ENCODE measurements around the gene B4GALT3.
"Not testable (repeated sequence)": the region's sequence is repeated elsewhere in the genome, so short reads cannot be mapped to it uniquely, and the experiment has no call there.

B4GALT3 gene

GRCh38 chr1:161225534-161226319 is 48.4 kb upstream of the B4GALT3 start, which contains the start of gene TOMM40L:
TOMM40L (plus strand) TSS chr1:161226060; CDS start chr1:161226490, 430 bp downstream.
- Histone ChIP-seq H3K4me3 (replicated peaks; ENCODE audit: insufficient read depth, low read length) (peak within 1 kb of the TSS; percentile 86), H3K27ac (replicated peaks) (peak within 1 kb of the TSS; percentile 73), H3K27me3 (ENCODE audit: insufficient read depth, poor library complexity, severe bottlenecking) (no peaks in the 10 kb centered on the region)
- peak; percentile 98 to 99 for DNase-seq (ENCODE audit: low read depth in 1 of 2, low spot score in 1 of 2)
- TF ChIP-seq SPI1 (IDR thresholded peaks at IDR 0.05; ENCODE audit: borderline replicate concordance, low read depth) (peak; percentile 30; the same call in 1 of the 2 replicates), CTCF (IDR thresholded peaks at IDR 0.05; ENCODE audit: insufficient read depth, low read length) (peak; percentile 69), POLR2AphosphoS5 (IDR thresholded peaks at IDR 0.05; ENCODE audit: low read depth) (peak; percentile 72), GABPA (IDR thresholded peaks at IDR 0.05; ENCODE audit: low read depth) (no peak)
- TF ChIP-seq, protein P1, sequence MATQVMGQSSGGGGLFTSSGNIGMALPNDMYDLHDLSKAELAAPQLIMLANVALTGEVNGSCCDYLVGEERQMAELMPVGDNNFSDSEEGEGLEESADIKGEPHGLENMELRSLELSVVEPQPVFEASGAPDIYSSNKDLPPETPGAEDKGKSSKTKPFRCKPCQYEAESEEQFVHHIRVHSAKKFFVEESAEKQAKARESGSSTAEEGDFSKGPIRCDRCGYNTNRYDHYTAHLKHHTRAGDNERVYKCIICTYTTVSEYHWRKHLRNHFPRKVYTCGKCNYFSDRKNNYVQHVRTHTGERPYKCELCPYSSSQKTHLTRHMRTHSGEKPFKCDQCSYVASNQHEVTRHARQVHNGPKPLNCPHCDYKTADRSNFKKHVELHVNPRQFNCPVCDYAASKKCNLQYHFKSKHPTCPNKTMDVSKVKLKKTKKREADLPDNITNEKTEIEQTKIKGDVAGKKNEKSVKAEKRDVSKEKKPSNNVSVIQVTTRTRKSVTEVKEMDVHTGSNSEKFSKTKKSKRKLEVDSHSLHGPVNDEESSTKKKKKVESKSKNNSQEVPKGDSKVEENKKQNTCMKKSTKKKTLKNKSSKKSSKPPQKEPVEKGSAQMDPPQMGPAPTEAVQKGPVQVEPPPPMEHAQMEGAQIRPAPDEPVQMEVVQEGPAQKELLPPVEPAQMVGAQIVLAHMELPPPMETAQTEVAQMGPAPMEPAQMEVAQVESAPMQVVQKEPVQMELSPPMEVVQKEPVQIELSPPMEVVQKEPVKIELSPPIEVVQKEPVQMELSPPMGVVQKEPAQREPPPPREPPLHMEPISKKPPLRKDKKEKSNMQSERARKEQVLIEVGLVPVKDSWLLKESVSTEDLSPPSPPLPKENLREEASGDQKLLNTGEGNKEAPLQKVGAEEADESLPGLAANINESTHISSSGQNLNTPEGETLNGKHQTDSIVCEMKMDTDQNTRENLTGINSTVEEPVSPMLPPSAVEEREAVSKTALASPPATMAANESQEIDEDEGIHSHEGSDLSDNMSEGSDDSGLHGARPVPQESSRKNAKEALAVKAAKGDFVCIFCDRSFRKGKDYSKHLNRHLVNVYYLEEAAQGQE (IDR thresholded peaks at IDR 0.05; ENCODE audit: insufficient replicate concordance, low read depth) = peak; percentile 48

GRCh38 chr1:161225178-161225533 is 47.8 kb upstream of the B4GALT3 start:
- Histone ChIP-seq H3K27ac (replicated peaks) (peak overlapping the region; percentile 24), H3K27me3 (ENCODE audit: insufficient read depth, poor library complexity, severe bottlenecking) (no peaks in the 10 kb centered on the region), H3K4me3 (replicated peaks; ENCODE audit: insufficient read depth, low read length) (no peak overlapping the region)
- no peak for DNase-seq (ENCODE audit: low read depth in 1 of 2, low spot score in 1 of 2)
- TF ChIP-seq, protein P1 (IDR thresholded peaks at IDR 0.05; ENCODE audit: insufficient replicate concordance, low read depth) = no peak
- TF ChIP-seq CTCF (IDR thresholded peaks at IDR 0.05; ENCODE audit: insufficient read depth, low read length) (no peak), SPI1 (IDR thresholded peaks at IDR 0.05; ENCODE audit: borderline replicate concordance, low read depth) (no peak), GABPA (IDR thresholded peaks at IDR 0.05; ENCODE audit: low read depth) (no peak), POLR2AphosphoS5 (IDR thresholded peaks at IDR 0.05; ENCODE audit: low read depth) (no peak)

- not testable (repeated sequence) for H3K4me3 ChIP-seq (replicated peaks; ENCODE audit: insufficient read depth, low read length); H3K27me3 ChIP-seq (ENCODE audit: insufficient read depth, poor library complexity, severe bottlenecking); DNase-seq (ENCODE audit: low read depth in 1 of 2, low spot score in 1 of 2)
- peak overlapping the region; percentile 24; the same call in 1 of the 2 replicates for H3K27ac ChIP-seq (replicated peaks)
Observed at GRCh38 chr1:161224695-161225087, 47.4 kb upstream of the B4GALT3 start.

DNA sequence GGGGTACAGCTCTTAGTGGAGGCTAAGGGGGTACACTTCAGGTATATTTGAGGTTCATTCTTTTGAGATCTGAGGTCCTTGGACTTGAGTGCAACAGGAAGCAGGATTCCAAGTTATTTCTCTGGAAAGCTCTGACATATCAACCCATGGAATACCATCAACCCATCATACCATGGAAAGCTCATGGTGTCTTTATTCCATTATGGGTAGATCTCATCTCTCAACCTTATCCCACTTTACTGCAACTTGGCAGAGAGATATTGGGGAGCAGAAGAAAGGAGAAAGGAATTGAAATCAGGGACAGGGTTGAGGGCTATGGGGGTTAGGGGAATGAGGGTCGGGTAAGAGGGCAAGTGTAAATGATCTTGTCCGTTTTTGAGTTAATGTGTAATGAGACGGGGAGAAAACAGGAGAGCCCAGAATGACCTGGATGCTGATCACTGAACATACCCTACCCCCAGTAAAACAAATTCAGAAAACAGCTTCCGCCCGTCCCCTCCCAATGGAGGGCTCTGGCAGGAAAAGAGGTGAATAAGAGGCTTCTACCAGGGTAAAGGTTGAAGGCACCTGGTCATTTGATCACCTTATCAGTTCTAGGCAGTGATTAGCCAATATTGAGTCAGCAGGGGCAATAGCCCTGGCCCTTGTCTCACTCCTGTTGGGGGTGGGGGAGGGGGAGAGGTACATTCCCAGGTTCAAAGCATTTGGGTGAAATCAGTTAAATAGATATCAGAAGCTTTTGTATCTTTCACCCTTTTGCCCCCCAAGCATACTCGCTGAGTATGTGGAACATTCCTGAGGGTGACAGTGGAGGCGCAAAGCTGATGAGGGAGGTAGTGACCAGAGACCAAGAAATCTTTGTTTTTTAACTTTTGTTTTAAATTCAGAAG is 46.7 kb upstream of the B4GALT3 start:
- DNase-seq (ENCODE audit: low read depth in 1 of 2, low spot score in 1 of 2) = no peak
- TF ChIP-seq GABPA (IDR thresholded peaks at IDR 0.05; ENCODE audit: low read depth) = no peak
- TF ChIP-seq, protein P1 (IDR thresholded peaks at IDR 0.05; ENCODE audit: insufficient replicate concordance, low read depth) = no peak
- no peak for TF ChIP-seq CTCF (IDR thresholded peaks at IDR 0.05; ENCODE audit: insufficient read depth, low read length)
- no peak for TF ChIP-seq SPI1 (IDR thresholded peaks at IDR 0.05; ENCODE audit: borderline replicate concordance, low read depth)
- TF ChIP-seq POLR2AphosphoS5 (IDR thresholded peaks at IDR 0.05; ENCODE audit: low read depth) = no peak
- Histone ChIP-seq H3K27me3 (ENCODE audit: insufficient read depth, poor library complexity, severe bottlenecking) (no peaks in the 10 kb centered on the region), H3K27ac (replicated peaks) (no peak overlapping the region), H3K4me3 (replicated peaks; ENCODE audit: insufficient read depth, low read length) (no peak overlapping the region)

Measured in HL-60 (cell line).